GM10847 (cell line): ENCODE results near the gene SMIM21.

Experiments
- POLR2A ChIP-seq: IDR thresholded peaks from 2 replicates; pipeline ENCODE4 v1.6.1; 2011; ENCODE audit not compliant: insufficient read length; ENCODE audit errors: extremely low read depth

SMIM21 gene

DNA sequence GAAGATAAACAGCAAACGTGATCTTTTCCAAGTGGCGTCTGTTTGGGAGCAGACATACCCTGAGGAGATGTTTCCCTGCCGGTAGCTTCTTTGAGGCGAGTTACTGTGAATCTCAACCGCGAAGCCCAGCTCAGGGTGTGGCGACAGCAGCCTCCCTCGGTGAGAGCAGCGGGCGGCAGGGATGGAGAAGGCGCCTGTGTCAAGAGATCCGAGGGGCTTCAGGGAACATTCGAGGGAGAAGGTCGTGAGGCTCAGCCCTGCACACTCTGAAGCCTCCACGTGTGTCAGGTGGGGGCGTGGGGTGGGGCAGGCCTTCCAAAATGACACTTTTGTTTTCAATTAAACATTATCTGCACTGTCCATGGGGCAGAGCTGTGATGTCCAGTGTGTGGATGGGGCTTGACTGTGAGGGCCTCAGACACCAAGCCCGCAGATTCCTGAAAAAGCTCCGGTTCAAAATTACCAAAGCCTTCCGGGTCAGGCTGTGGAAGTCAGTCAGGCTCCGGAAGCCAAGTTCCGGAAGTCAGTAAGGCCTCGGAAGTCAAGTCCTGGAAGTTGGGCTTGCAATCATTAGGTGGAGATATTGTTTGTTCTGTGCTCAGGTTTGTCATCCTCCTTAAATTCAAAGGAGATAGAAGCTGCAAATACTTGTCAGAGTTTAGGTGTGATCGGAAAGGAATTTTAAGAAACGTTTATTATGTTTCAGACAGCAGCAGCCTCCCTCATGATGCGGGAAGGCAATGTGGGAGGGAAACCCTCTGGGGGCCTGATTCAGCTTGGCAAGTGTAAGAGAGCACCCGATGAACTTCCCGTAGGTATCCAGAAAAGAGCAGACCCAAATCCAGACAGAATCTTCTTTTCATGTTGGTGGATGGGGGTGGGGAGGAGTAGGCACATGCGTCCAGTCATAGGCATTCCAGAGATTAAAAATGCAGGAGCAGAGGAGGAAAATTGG, 20.7 kb downstream of the SMIM21 start:
- TF ChIP-seq POLR2A, result no peak

DNA sequence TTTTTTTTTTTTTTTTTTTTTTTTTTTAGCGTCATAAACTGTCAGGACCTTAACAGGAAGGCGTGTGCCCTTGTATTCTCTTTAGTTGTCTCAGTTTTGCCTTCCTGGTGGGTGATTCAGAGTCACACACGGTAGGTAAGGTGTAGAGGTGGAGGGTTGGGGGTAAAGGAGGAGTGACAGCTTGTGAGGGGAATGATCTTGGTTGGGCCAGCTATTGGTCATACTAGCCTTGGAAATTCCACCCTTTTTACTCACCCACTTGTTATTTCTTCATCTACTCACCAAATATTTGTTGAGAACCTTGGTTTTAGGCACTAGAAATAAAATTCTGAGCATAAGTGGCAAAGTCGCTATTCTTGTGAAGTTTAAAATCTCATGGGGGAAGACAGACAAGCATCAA, 22.2 kb downstream of the SMIM21 start:
- TF ChIP-seq POLR2A, result no peak

GRCh38 chr18:75400366-75400765, 27.1 kb downstream of the SMIM21 start:
- no peak for TF ChIP-seq POLR2A

GRCh38 chr18:75395137-75395536, 32.4 kb downstream of the SMIM21 start:
- no peak for TF ChIP-seq POLR2A

GRCh38 chr18:75393721-75394120, 33.8 kb downstream of the SMIM21 start:
- no peak for TF ChIP-seq POLR2A

DNA sequence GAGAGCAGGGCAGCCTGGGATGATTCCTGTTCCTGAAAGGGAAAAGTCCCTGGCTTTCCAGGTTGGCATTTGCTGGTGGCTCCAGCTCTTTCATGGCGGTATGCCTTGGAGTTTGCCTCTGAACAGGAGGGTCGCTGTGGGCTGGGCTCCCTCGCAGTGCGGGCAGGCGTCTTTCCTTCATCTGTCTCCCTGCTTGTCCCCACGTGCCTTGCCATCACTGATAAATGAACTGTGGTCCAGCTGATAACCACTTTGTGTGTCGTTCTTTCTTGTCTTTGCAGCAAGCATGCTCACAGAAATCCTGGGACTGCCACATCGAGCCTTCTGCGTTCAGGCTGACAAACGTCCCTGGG, 35.3 kb downstream of the SMIM21 start:
- TF ChIP-seq POLR2A, result no peak

DNA sequence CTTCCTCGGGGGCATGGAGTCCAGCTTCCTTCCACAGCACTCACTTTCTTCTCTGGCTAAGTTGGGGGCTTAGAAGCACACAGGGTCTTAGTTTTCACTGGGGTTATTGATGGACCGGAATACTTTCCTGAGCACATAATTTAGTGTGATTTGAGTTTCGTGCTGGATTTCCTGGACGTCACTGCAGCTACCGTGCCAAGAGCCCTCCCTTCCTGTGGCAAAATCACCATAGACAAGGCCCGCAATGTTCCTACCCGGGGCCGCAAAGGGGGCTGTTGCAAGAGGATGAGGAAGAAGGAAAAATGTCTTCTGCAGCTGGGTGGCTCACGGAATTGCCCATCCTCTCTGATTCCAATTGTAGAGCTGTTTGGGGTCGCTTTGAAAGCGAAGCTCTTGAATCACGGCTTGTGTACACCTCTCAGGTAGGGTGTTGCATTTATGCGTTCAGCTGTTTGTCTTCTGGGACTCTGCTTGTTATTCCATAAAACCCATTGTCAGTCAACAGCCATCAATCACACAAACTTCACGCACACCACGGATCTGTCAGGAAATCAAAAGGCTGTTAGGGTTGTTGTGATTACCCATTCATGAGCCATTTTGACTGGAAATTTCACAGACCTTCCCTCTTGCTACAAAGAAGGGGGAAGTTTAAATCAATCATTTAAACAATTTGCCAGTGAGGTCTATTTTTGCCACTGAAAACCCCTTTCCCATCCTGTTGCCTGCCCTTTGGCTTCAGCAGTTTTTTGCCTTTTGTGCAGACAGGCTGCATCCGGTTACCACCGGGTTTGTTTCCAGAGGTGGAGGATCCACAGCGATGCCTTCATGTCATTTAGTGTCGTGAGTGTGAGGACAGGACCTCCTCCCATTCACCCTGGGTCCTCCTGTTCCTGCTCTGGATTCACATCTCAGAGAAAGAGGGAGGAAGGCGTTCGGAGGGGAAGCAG, 36.0 kb downstream of the SMIM21 start:
- TF ChIP-seq POLR2A, result no peak

- TF ChIP-seq POLR2A, result no peak
These were observed 36.6 kb downstream of the SMIM21 start for GRCh38 chr18:75390854-75391253.

DNA sequence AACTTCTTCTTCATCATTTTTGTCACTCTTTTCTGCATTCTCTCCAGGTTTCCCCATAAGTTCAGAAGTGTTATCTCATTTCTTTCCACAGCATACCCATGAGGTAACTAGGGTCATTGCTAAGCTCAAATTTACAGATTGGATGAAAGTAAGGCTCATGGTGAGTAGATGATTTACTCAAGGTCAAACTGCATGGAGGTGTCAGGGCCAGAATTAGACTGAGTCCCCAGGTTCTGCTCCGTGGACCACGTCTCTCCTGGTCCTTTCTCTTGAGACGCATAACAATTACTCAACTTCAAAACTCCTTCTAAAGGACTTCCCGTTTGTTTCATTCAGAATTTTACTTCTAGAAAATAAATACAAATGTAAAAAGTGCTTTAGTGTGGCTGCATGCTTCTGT, 43.4 kb downstream of the SMIM21 start:
- no peak for TF ChIP-seq POLR2A

- no peak for TF ChIP-seq POLR2A
These were observed 48.9 kb downstream of the SMIM21 start for GRCh38 chr18:75378376-75379315.

DNA sequence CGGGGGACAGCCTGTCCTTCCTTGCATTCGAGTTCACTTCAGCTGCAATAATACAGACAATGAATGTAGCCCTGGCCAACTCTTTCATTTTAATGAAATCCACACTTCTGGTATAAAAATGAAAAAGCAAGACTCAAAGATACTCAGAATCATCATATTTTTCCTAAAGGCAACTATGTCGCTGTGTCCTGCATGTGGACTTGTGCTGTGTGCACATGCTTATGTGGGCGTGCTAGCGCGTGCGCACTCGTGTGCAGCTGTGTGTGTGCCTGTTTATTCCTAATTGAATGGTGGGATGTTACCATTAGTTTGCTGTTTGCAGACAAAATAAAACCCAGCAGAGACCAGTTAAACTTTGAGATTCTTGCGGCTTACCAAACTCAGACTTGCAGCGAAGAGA, 49.6 kb downstream of the SMIM21 start:
- no peak for TF ChIP-seq POLR2A

- TF ChIP-seq POLR2A, result no peak
These were observed 50.2 kb downstream of the SMIM21 start for GRCh38 chr18:75377258-75377657.

GRCh38 chr18:75376004-75376403, 51.5 kb downstream of the SMIM21 start:
- TF ChIP-seq POLR2A, result no peak

DNA sequence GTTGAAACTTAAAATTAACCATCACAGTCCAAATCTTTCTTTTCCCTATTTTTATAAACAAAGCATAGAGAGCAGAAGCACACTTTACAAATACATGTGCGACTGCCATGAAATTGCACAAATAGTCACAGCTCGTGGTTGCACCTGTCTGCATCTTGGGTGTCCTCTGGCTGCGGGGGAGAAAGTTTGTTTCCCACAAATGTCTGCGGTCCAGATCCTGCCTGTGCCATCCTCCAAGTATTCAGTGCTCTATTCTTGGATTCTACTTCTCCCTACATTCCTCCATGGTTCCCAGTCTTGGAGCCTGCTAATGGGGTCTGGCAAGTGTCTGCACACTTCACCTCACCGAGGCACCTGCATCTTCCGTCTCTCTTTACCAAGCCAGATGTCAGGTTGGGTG, 52.2 kb downstream of the SMIM21 start:
- TF ChIP-seq POLR2A, result no peak

- TF ChIP-seq POLR2A, result no peak
These were observed 53.0 kb downstream of the SMIM21 start for GRCh38 chr18:75374466-75374865.
